Osteoblast (primary cell): Measurements from ENCODE around the gene HIRA. TPM values are rescaled to one million over a fixed set of nuclear protein-coding genes. Genes with fewer than 3 reads are reported as not detected.

Source experiments
- DNase-seq: peaks from one replicate; pipeline ENCODE4 v3.0.0; 2011; ENCODE audit warnings: low spot score, mixed read lengths; ENCODE audit not compliant: insufficient read length; ENCODE audit errors: missing footprints
- H2AFZ ChIP-seq: 2 replicates; pipeline ENCODE4 v1.6.0; 2011; ENCODE audit warnings: mild to moderate bottlenecking, low read length
- H3K27ac ChIP-seq: 2 replicates; pipeline ENCODE4 v1.5.1; 2011; ENCODE audit warnings: mild to moderate bottlenecking, low read depth, low read length, moderate library complexity
- H3K27me3 ChIP-seq: 2 replicates; pipeline ENCODE4 v1.6.0; 2012; ENCODE audit warnings: mild to moderate bottlenecking, control low read depth, inconsistent platforms, low read length, moderate library complexity; ENCODE audit not compliant: insufficient read depth
- H3K36me3 ChIP-seq: 2 replicates; pipeline ENCODE4 v1.5.1; 2011; ENCODE audit warnings: mild to moderate bottlenecking, low read length, control low read depth, moderate library complexity; ENCODE audit not compliant: insufficient read depth
- H3K4me1 ChIP-seq: 2 replicates; pipeline ENCODE4 v1.5.1; 2011; ENCODE audit warnings: mild to moderate bottlenecking, low read length, control low read depth, moderate library complexity; ENCODE audit not compliant: insufficient read depth
- H3K4me2 ChIP-seq: 2 replicates; pipeline ENCODE4 v1.6.0; 2011; ENCODE audit warnings: mild to moderate bottlenecking, low read length; ENCODE audit not compliant: insufficient read depth
- H3K4me3 ChIP-seq: fragments of 200-600 bp; sonication (generic); 3 replicates; pipeline ENCODE4 v1.5.1; 2012; ENCODE audit warnings: mild to moderate bottlenecking, low read length, inconsistent platforms; ENCODE audit not compliant: insufficient read depth
- H3K79me2 ChIP-seq: 2 replicates; pipeline ENCODE4 v1.6.0; 2012; ENCODE audit warnings: mild to moderate bottlenecking, low read length, control low read depth, inconsistent platforms; ENCODE audit not compliant: insufficient read depth
- H3K9me3 ChIP-seq: 2 replicates; pipeline ENCODE4 v1.5.1; 2011; ENCODE audit warnings: low read depth, low read length, control low read depth
- H4K20me1 ChIP-seq: 2 replicates; pipeline ENCODE4 v1.6.0; 2012; ENCODE audit warnings: mild to moderate bottlenecking, low read length, control low read depth; ENCODE audit not compliant: insufficient read depth
- CTCF ChIP-seq: IDR thresholded peaks from 2 replicates; pipeline ENCODE4 v1.5.1; 2011; ENCODE audit warnings: mild to moderate bottlenecking, low read depth, low read length, moderate library complexity; ENCODE audit errors: extremely low read depth
- total RNA-seq: library from RNA; depleted of rRNA; stranded (reverse); fragments of >200 nt; gene quantifications from 2 replicates; pipeline ENCODE4 v1.2.3, GENCODE V29; 2012

Gene HIRA
- total RNA-seq, 1 donor: 22.1 TPM

DNA sequence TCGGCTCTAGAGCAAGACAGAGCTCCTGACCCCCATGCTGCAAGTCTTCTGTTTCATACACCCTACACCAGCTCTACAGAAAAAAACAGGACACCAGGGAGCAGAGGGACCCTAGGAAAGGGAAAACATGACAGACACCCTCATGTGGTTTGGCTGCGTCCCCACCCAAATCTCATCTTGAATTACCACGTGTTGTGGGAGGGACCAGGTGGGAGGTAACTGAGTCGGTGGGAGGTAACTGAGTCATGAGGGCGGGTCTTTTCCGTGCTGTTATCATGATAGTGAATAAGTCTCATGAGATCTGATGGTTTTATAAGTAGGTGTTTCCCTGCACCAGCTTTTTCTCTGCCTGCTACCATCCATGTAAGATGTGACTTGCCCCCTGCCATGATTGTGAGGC is 22.6 kb upstream of the HIRA start:
- Histone ChIP-seq H3K79me2 (no peaks in the 10 kb centered on the region), H3K9me3 (no peaks in the 10 kb centered on the region), H2AFZ (no peak overlapping the region), H3K4me2 (no peak overlapping the region), H3K36me3 (peaks cover 83% of the 10 kb centered on the region), H3K27ac (no peak overlapping the region), H3K4me3 (no peak overlapping the region), H3K27me3 (no peaks in the 10 kb centered on the region), H3K4me1 (peaks cover 4% of the 10 kb centered on the region), H4K20me1 (no peaks in the 10 kb centered on the region)
- no peak for TF ChIP-seq CTCF
- DNase-seq: no peak

DNA sequence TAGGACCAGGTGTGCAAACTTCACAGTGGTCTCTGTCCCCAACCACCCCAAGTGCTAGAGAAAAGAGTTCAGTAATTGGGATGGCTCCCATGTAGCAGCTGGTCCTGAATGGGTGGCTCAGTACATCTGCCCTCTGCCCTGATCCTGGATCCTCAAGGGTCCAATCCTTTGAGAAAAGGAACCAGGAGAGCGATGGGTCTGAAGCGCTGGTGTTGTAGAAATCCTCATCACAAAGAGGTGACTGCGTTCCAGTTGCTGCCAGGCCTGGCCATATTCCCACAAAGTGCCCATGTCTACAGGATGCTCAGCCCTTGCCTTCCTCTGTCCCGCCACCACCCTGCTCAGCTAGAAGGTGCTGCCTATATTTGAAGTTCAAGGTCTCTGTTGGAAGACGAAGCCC is 22.2 kb upstream of the HIRA start:
- Histone ChIP-seq H3K4me3 (no peak overlapping the region), H3K4me2 (no peak overlapping the region), H3K36me3 (peaks cover 79% of the 10 kb centered on the region), H3K4me1 (peaks cover 4% of the 10 kb centered on the region), H3K9me3 (no peaks in the 10 kb centered on the region), H3K27me3 (no peaks in the 10 kb centered on the region), H2AFZ (no peak overlapping the region), H3K27ac (no peak overlapping the region), H4K20me1 (no peaks in the 10 kb centered on the region), H3K79me2 (no peaks in the 10 kb centered on the region)
- DNase-seq: no peak
- TF ChIP-seq CTCF: no peak

GRCh38 chr22:19451570-19451969 is 20.0 kb upstream of the HIRA start:
- Histone ChIP-seq H4K20me1 (no peaks in the 10 kb centered on the region), H3K4me2 (no peak overlapping the region), H3K4me1 (peaks cover 13% of the 10 kb centered on the region), H3K27me3 (no peaks in the 10 kb centered on the region), H3K9me3 (no peaks in the 10 kb centered on the region), H3K79me2 (peaks cover 8% of the 10 kb centered on the region), H3K27ac (no peak overlapping the region), H3K4me3 (no peak overlapping the region), H3K36me3 (peaks cover 65% of the 10 kb centered on the region), H2AFZ (no peak overlapping the region)
- TF ChIP-seq CTCF: no peak
- no peak for DNase-seq

GRCh38 chr22:19450363-19451175 is 19.0 kb upstream of the HIRA start:
- Histone ChIP-seq H3K27ac (no peak overlapping the region), H4K20me1 (no peaks in the 10 kb centered on the region), H3K4me3 (no peak overlapping the region), H3K9me3 (no peaks in the 10 kb centered on the region), H2AFZ (no peak overlapping the region), H3K36me3 (peaks cover 55% of the 10 kb centered on the region), H3K79me2 (peaks cover 18% of the 10 kb centered on the region), H3K4me2 (no peak overlapping the region), H3K4me1 (peaks cover 13% of the 10 kb centered on the region), H3K27me3 (no peaks in the 10 kb centered on the region)
- DNase-seq: no peak
- no peak for TF ChIP-seq CTCF
